ENCODE results near the gene SLITRK2.

GRCh38 chrX:145861818-145862217 lies 44.2 kb downstream of the SLITRK2 start:
- TF ChIP-seq CTCF (conservative IDR thresholded peaks at IDR 0.05 in 1 of 2, IDR thresholded peaks at IDR 0.05 in 1 of 2; ENCODE audit: low read depth in 1 of 2, low read length in 2 of 2) (no peak), EZH2 (IDR thresholded peaks at IDR 0.05; ENCODE audit: low read length, missing control alignments) (no peak)
